MM.1S (cell line): ENCODE results near the gene SDF4.

Source experiments
- EZH2 ChIP-seq: fragments of 300-600 bp; sonication (generic); optimal IDR thresholded peaks from 2 replicates; pipeline ENCODE3; 2017; ENCODE audit warnings: low read depth, mild to moderate bottlenecking, antibody characterized with exemption, low read length, mixed read lengths
- TF ChIP-seq, protein P1 (sequence below): fragments of 300-600 bp; sonication (generic); IDR thresholded peaks from 2 replicates; pipeline ENCODE4 v1.5.1; 2016; ENCODE audit warnings: antibody characterized with exemption, low read length, mixed read lengths

DNA sequence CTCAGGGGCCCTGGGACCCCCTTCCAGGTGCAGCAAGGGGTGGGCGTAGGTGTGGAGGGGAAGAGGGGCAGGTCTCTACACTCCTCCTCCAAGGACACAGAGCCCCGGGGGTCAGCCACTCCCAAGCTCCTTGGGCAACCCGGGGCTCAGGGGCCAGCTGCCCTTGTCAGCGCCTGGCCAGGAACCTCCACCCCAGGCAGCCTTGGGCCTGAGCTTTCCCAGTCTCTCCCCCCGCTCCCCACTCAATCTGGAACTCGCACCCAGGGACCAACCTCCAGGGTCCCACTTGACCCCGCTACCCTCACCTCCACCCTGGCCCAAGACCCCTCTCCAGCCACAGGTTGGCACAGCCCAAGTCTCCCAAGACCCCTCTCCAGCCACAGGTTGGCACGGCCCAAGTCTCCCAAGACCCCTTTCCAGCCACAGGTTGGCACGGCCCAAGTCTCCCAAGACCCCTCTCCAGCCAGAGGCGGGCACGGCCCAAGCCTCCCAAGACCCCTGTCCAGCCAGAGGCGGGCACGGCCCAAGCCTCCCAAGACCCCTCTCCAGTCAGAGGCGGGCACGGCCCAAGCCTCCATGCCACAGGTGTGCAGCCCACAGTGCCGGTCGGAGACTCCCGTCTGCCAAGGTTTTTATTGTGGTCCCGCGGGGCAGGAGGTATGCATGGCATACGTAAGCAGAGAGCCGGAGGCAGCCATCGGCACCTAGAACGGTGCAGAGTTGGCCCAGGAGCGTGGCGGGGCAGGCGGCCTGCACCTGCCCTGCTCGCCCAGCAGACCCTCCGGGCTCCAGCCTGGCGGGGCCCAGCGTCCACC, 20.9 kb downstream of the SDF4 start:
- TF ChIP-seq, protein P1, sequence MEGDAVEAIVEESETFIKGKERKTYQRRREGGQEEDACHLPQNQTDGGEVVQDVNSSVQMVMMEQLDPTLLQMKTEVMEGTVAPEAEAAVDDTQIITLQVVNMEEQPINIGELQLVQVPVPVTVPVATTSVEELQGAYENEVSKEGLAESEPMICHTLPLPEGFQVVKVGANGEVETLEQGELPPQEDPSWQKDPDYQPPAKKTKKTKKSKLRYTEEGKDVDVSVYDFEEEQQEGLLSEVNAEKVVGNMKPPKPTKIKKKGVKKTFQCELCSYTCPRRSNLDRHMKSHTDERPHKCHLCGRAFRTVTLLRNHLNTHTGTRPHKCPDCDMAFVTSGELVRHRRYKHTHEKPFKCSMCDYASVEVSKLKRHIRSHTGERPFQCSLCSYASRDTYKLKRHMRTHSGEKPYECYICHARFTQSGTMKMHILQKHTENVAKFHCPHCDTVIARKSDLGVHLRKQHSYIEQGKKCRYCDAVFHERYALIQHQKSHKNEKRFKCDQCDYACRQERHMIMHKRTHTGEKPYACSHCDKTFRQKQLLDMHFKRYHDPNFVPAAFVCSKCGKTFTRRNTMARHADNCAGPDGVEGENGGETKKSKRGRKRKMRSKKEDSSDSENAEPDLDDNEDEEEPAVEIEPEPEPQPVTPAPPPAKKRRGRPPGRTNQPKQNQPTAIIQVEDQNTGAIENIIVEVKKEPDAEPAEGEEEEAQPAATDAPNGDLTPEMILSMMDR, result no peak
- TF ChIP-seq EZH2, result no peak
